ENCODE results near the gene MRPL44. TPM values are rescaled to one million over a fixed set of nuclear protein-coding genes. Genes with fewer than 3 reads are reported as not detected.

MRPL44 gene
- total RNA-seq, 4 donors from 2014 or later, result 18.3 to 24.7 (median 19.6) TPM

- intact Hi-C loops (cut with DNase I), result loop anchor here (2.0 kb wide), 1 partner anchor 313 kb away; no protein-coding TSS in a partner anchor
- Histone ChIP-seq H3K4me1 (peaks cover 0 to 5% (median 2%) of the 10 kb centered on the region in 4 donors), H3K4me3 (no peak overlapping the region), H3K36me3 (peaks cover 0 to 26% (median 16%) of the 10 kb centered on the region in 4 donors), H3K9me3 (no peaks in the 10 kb centered on the region), H3K27ac (replicated peaks in 1 of 4) (no peak overlapping the region), H3K27me3 (no peaks in the 10 kb centered on the region)
- TF ChIP-seq POLR2A (IDR thresholded peaks at IDR 0.05; ENCODE audit: low read depth) (no peak), POLR2AphosphoS5 (IDR thresholded peaks at IDR 0.05) (no peak), EP300 (IDR thresholded peaks at IDR 0.05) (no peak)
- TF ChIP-seq, protein P1, sequence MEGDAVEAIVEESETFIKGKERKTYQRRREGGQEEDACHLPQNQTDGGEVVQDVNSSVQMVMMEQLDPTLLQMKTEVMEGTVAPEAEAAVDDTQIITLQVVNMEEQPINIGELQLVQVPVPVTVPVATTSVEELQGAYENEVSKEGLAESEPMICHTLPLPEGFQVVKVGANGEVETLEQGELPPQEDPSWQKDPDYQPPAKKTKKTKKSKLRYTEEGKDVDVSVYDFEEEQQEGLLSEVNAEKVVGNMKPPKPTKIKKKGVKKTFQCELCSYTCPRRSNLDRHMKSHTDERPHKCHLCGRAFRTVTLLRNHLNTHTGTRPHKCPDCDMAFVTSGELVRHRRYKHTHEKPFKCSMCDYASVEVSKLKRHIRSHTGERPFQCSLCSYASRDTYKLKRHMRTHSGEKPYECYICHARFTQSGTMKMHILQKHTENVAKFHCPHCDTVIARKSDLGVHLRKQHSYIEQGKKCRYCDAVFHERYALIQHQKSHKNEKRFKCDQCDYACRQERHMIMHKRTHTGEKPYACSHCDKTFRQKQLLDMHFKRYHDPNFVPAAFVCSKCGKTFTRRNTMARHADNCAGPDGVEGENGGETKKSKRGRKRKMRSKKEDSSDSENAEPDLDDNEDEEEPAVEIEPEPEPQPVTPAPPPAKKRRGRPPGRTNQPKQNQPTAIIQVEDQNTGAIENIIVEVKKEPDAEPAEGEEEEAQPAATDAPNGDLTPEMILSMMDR (IDR thresholded peaks at IDR 0.05), result no peak
- 88% methylated on average over 5 of the region's 5 CpGs for WGBS
- DNase-seq (ENCODE audit: extremely low spot score), result no peak
These were observed 14.5 kb downstream of the MRPL44 start for GRCh38 chr2:223971731-223972130.

DNA sequence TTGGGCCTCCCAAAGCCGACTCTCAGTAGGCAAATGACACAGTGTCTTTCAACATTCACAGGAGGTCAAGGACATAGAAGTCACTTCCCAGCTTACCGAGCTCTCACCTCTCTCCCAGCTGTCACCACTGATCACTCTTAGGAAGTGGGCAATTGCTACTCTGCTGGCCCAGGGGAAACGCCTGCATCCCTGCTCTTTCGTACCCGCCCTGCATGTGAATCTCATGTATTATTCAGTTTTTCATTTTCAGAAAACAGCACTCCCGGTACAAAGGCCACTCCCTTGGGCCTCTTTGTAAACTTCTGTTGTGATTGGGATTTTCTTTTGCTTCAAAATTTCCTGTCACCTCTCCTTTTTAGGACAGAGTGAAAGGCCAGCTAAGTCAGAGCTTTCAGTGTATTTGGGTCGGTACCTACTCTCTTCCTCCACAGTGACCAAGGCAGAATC is 15.4 kb downstream of the MRPL44 start:
- 88% methylated on average over 7 of the region's 7 CpGs for WGBS
- Histone ChIP-seq H3K4me1 (peaks cover 0 to 5% (median 2%) of the 10 kb centered on the region in 4 donors), H3K27me3 (no peaks in the 10 kb centered on the region), H3K9me3 (no peaks in the 10 kb centered on the region), H3K27ac (replicated peaks in 1 of 4) (no peak overlapping the region), H3K36me3 (peaks cover 0 to 16% (median 8%) of the 10 kb centered on the region in 4 donors), H3K4me3 (no peak overlapping the region)
- intact Hi-C loops (cut with DNase I), result no loop called here
- TF ChIP-seq POLR2AphosphoS5 (IDR thresholded peaks at IDR 0.05) (no peak), POLR2A (IDR thresholded peaks at IDR 0.05; ENCODE audit: low read depth) (no peak), EP300 (IDR thresholded peaks at IDR 0.05) (no peak)
- TF ChIP-seq, protein P1 (IDR thresholded peaks at IDR 0.05), result no peak
- no peak for DNase-seq (ENCODE audit: extremely low spot score)

DNA sequence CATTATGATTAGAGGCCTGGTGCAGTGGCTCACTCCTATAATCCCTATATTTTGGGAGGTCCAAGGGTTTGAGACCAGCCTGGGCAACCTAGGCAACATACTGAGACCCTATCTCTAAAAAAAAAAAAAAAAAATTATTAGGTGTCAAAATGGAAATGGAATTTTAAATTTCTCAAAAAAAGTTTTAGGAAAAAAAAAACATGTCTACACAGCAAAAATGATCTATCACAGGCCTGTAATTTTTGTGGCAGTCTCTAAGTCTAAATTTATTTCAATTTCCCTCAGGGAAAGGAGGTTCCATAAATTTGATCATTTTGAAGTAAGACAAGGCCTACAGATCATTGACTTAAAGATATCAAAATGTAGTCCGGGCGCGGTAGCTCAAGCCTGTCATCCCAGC is 16.3 kb downstream of the MRPL44 start:
- intact Hi-C loops (cut with DNase I), result no loop called here
- TF ChIP-seq, protein P1 (IDR thresholded peaks at IDR 0.05), result no peak
- TF ChIP-seq POLR2A (IDR thresholded peaks at IDR 0.05; ENCODE audit: low read depth) (no peak), EP300 (IDR thresholded peaks at IDR 0.05) (no peak), POLR2AphosphoS5 (IDR thresholded peaks at IDR 0.05) (no peak)
- no peak for DNase-seq (ENCODE audit: extremely low spot score)
- Histone ChIP-seq H3K27me3 (no peaks in the 10 kb centered on the region), H3K27ac (replicated peaks in 1 of 4) (no peak overlapping the region), H3K4me3 (no peak overlapping the region), H3K9me3 (no peaks in the 10 kb centered on the region), H3K36me3 (peaks cover 0 to 7% (median under 1%) of the 10 kb centered on the region in 4 donors), H3K4me1 (peaks cover 0 to 5% (median 2%) of the 10 kb centered on the region in 4 donors)
- WGBS, result 96% methylated on average over 3 of the region's 3 CpGs

- Histone ChIP-seq H3K27me3 (no peaks in the 10 kb centered on the region), H3K9me3 (no peaks in the 10 kb centered on the region), H3K27ac (replicated peaks in 1 of 4) (no peak overlapping the region), H3K4me3 (no peak overlapping the region), H3K36me3 (no peaks in the 10 kb centered on the region), H3K4me1 (no peaks in the 10 kb centered on the region)
- no peak for DNase-seq (ENCODE audit: extremely low spot score)
- TF ChIP-seq, protein P1 (IDR thresholded peaks at IDR 0.05), result no peak
- TF ChIP-seq POLR2A (IDR thresholded peaks at IDR 0.05; ENCODE audit: low read depth) (no peak), EP300 (IDR thresholded peaks at IDR 0.05) (no peak), POLR2AphosphoS5 (IDR thresholded peaks at IDR 0.05) (no peak)
- WGBS, result 56% methylated on average over 3 of the region's 3 CpGs
- intact Hi-C loops (cut with DNase I), result no loop called here
These were observed 19.5 kb downstream of the MRPL44 start for GRCh38 chr2:223976635-223977226.
